ENCODE measurements around the gene TACSTD2. TPM values are rescaled to one million over a fixed set of nuclear protein-coding genes. Genes with fewer than 3 reads are reported as not detected.
"Not testable (repeated sequence)": the region's sequence is repeated elsewhere in the genome, so short reads cannot be mapped to it uniquely, and the experiment has no call there.

The TACSTD2 gene
- total and polyA plus RNA-seq, 2 donors (not counting 1 experiment from before 2014, with no cell fraction given): not detected

GRCh38 chr1:58551186-58552140, 25.6 kb downstream of the TACSTD2 start:
- no peaks in the 10 kb centered on the region for H3K79me2 ChIP-seq (ENCODE audit: control insufficient read depth, insufficient read depth, low read length)
- TF ChIP-seq CTCF (IDR thresholded peaks at IDR 0.05) (no peak), EZH2 (IDR thresholded peaks at IDR 0.05; ENCODE audit: borderline replicate concordance, insufficient read depth, low read depth, low read length, poor library complexity, severe bottlenecking) (no peak)
- no peak overlapping the region for H3K4me2 ChIP-seq (replicated peaks; ENCODE audit: low read depth, low read length, poor library complexity, severe bottlenecking)
- intact Hi-C loops (cut with micrococcal nuclease): no loop called here
- H3K27me3 Mint-ChIP-seq: peaks cover 30% of the 10 kb centered on the region
- no peak overlapping the region for H3K9ac ChIP-seq (ENCODE audit: low read length)
- no peaks in the 10 kb centered on the region for H4K20me1 ChIP-seq (ENCODE audit: control insufficient read depth, insufficient read depth, low read length, poor library complexity, severe bottlenecking)
- no peak overlapping the region for H3K4me3 ChIP-seq (ENCODE audit: control extremely low read depth in 1 of 5, extremely low read depth in 1 of 5, insufficient read depth in 1 of 5, low read depth in 2 of 5, low read length in 4 of 5)
- no peak overlapping the region for H2AFZ ChIP-seq (ENCODE audit: insufficient read depth, low read depth, low read length, poor library complexity, severe bottlenecking)
- no peak overlapping the region for H3K27ac ChIP-seq (ENCODE audit: low read length in 2 of 2)
- no peak overlapping the region for H3K4me3 Mint-ChIP-seq
- DNase-seq: no peak
- H3K27ac Mint-ChIP-seq: no peak overlapping the region
- H3K27me3 ChIP-seq (replicated peaks in 1 of 4; ENCODE audit: control extremely low read depth in 1 of 4, control insufficient read depth in 3 of 4, insufficient read depth in 4 of 4, low read length in 3 of 4): peaks cover 0 to 5% (median 2%) of the 10 kb centered on the region in 4 experiments
- ChIA-PET CTCF (interaction anchor here (0.8 to 1.3 kb wide), 2 partner anchors 35 to 1719 kb away, joined by 3 read pairs; no protein-coding TSS in a partner anchor), POLR2A (no interaction called here)
- H3K4me1 ChIP-seq (ENCODE audit: control insufficient read depth in 2 of 2, insufficient read depth in 2 of 2, low read length in 2 of 2): peaks cover 3% of the 10 kb centered on the region in 2 donors
- WGBS (ENCODE audit: insufficient coverage): 100% methylated on average over 3 of the region's 9 CpGs
- no peak for ATAC-seq (ENCODE audit: low read depth)
- H3K4me1 Mint-ChIP-seq: peaks cover 4% of the 10 kb centered on the region
- no peaks in the 10 kb centered on the region for H3K9me3 Mint-ChIP-seq (ENCODE audit: insufficient read depth)
- H3K9me3 ChIP-seq (ENCODE audit: control extremely low read depth in 1 of 3, control insufficient read depth in 2 of 3, insufficient read depth in 1 of 3, low read length in 2 of 3): no peaks in the 10 kb centered on the region
- H3K36me3 ChIP-seq (replicated peaks in 1 of 2; ENCODE audit: control extremely low read depth in 1 of 2, control insufficient read depth in 1 of 2, extremely low read depth in 1 of 2, insufficient read depth in 2 of 2, low read length in 1 of 2): no peaks in the 10 kb centered on the region

- peaks cover 10 to 13% of the 10 kb centered on the region in 2 donors for H3K4me1 ChIP-seq (ENCODE audit: control insufficient read depth in 2 of 2, insufficient read depth in 2 of 2, low read length in 2 of 2)
- intact Hi-C loops (cut with micrococcal nuclease): loop anchor here (10.0 kb wide), 2 partner anchors 1146 to 1266 kb away; partner anchors contain the start of gene HOOK1
- H2AFZ ChIP-seq (ENCODE audit: insufficient read depth, low read depth, low read length, poor library complexity, severe bottlenecking); H3K27me3 ChIP-seq (replicated peaks in 1 of 4; ENCODE audit: control extremely low read depth in 1 of 4, control insufficient read depth in 3 of 4, insufficient read depth in 4 of 4, low read length in 3 of 4); H3K27ac Mint-ChIP-seq; H3K4me2 ChIP-seq (replicated peaks; ENCODE audit: low read depth, low read length, poor library complexity, severe bottlenecking); ATAC-seq (ENCODE audit: low read depth); H3K4me3 ChIP-seq (ENCODE audit: control extremely low read depth in 1 of 5, extremely low read depth in 1 of 5, insufficient read depth in 1 of 5, low read depth in 2 of 5, low read length in 4 of 5); H3K4me3 Mint-ChIP-seq; DNase-seq; H4K20me1 ChIP-seq (ENCODE audit: control insufficient read depth, insufficient read depth, low read length, poor library complexity, severe bottlenecking); H3K36me3 ChIP-seq (replicated peaks in 1 of 2; ENCODE audit: control extremely low read depth in 1 of 2, control insufficient read depth in 1 of 2, extremely low read depth in 1 of 2, insufficient read depth in 2 of 2, low read length in 1 of 2); H3K9me3 Mint-ChIP-seq (ENCODE audit: insufficient read depth); H3K9me3 ChIP-seq (ENCODE audit: control extremely low read depth in 1 of 3, control insufficient read depth in 2 of 3, insufficient read depth in 1 of 3, low read length in 2 of 3); POLR2A ChIA-PET; H3K27ac ChIP-seq (ENCODE audit: low read length in 2 of 2); H3K9ac ChIP-seq (ENCODE audit: low read length): not testable (repeated sequence)
- peaks cover 17% of the 10 kb centered on the region for H3K4me1 Mint-ChIP-seq
- 100% methylated on average over 3 of the region's 6 CpGs for WGBS (ENCODE audit: insufficient coverage)
- CTCF ChIA-PET: interaction anchor here (0.9 to 5.7 kb wide), 4 partner anchors 8 to 503 kb away, joined by 3 to 103 read pairs (median 3); no protein-coding TSS in a partner anchor
- H3K79me2 ChIP-seq (ENCODE audit: control insufficient read depth, insufficient read depth, low read length): peaks cover 18% of the 10 kb centered on the region
- H3K27me3 Mint-ChIP-seq: peaks cover 24% of the 10 kb centered on the region
Measured at GRCh38 chr1:58549291-58549690, 27.8 kb downstream of the TACSTD2 start.
